Bone marrow (tissue), 2 donors: Measurements from ENCODE around the gene NUP160.
"Not testable (repeated sequence)": the region's sequence is repeated elsewhere in the genome, so short reads cannot be mapped to it uniquely, and the experiment has no call there.

Source experiments
- DNase-seq, 2 donors: peaks; one replicate each; lab custom pipeline; 2025; lab: John Stamatoyannopoulos, UW

Gene NUP160, protein sequence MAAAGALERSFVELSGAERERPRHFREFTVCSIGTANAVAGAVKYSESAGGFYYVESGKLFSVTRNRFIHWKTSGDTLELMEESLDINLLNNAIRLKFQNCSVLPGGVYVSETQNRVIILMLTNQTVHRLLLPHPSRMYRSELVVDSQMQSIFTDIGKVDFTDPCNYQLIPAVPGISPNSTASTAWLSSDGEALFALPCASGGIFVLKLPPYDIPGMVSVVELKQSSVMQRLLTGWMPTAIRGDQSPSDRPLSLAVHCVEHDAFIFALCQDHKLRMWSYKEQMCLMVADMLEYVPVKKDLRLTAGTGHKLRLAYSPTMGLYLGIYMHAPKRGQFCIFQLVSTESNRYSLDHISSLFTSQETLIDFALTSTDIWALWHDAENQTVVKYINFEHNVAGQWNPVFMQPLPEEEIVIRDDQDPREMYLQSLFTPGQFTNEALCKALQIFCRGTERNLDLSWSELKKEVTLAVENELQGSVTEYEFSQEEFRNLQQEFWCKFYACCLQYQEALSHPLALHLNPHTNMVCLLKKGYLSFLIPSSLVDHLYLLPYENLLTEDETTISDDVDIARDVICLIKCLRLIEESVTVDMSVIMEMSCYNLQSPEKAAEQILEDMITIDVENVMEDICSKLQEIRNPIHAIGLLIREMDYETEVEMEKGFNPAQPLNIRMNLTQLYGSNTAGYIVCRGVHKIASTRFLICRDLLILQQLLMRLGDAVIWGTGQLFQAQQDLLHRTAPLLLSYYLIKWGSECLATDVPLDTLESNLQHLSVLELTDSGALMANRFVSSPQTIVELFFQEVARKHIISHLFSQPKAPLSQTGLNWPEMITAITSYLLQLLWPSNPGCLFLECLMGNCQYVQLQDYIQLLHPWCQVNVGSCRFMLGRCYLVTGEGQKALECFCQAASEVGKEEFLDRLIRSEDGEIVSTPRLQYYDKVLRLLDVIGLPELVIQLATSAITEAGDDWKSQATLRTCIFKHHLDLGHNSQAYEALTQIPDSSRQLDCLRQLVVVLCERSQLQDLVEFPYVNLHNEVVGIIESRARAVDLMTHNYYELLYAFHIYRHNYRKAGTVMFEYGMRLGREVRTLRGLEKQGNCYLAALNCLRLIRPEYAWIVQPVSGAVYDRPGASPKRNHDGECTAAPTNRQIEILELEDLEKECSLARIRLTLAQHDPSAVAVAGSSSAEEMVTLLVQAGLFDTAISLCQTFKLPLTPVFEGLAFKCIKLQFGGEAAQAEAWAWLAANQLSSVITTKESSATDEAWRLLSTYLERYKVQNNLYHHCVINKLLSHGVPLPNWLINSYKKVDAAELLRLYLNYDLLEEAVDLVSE (N-terminal part only)

DNA sequence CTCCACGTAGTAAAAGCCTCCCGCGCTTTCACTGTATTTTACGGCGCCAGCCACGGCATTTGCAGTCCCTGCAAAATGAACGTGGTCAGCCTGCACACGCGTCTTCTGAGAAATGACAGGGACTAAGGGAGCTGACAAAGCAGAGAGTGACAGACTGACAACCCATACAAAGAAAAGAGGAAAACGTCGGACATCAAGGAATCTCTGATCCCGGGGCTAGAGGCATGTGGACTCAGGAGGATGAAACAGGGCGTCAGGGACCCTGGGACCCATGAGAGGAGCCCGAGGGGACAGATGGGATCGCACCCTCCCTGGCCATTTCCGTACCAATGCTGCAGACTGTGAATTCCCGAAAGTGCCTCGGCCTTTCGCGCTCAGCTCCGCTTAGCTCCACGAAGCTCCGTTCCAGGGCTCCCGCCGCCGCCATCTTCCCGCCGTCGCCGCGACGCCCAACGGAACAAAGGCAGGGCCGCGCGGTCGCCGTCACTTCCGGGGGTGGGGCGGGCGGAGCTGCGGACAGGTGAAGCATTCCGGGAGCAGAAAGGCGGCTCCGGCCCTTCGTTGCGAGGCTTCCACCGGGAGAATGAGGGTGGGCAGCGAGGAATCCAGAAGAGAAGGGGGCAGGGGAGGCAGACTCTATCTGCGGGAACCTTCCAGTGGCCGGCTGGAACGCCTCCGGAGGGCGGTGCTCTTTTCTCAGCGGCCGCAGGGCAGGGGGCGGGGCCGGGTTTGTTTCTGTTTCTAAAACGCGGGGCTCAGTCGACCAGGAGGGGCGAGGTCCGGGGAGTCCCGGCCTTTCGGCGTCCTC, at the start of gene NUP160:
Gene NUP160, minus strand, starts transcription at position 459 of the 808 bp plus-strand sequence. Its CDS starts 32 bp downstream, at position 427.
- peak; percentile 76 to 80 for DNase-seq

DNA sequence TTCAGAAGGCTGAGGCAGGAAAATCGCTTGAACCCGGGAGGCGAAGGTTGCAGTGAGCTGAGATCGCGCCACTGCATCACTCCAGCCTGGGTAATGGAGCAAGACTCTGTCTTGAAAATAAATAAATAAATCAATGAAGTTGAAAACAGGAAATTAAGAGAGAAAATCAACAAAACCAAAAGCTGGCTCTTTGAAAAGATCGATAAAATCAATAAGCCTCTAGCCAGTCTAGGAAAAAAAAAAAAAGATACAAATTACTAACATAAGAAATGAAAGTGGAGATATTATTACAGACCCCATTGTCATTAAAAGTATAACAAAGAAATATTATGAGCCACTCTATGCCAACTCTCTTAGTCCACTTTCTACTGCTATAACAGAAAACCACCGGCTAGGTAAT, 48.0 kb upstream of the NUP160 start:
- no peak for DNase-seq

DNA sequence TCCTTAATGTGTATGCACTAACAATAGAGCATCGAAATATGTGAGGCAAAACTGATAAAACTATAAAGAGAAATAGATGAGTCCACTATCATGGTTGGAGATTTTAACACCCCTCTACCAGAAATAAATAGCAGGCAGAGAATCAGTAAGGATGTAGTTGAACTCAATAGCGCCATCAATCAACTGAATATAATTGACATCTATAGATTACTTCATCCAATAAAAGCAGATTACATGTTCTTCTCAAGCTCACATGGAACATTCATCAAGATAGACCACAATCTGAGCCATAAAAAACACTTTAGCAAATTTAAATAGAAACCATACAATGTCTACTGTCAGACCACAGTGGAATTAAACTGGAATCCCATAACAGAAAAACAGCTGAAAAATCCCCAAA, 46.9 kb upstream of the NUP160 start:
- DNase-seq: no peak

DNA sequence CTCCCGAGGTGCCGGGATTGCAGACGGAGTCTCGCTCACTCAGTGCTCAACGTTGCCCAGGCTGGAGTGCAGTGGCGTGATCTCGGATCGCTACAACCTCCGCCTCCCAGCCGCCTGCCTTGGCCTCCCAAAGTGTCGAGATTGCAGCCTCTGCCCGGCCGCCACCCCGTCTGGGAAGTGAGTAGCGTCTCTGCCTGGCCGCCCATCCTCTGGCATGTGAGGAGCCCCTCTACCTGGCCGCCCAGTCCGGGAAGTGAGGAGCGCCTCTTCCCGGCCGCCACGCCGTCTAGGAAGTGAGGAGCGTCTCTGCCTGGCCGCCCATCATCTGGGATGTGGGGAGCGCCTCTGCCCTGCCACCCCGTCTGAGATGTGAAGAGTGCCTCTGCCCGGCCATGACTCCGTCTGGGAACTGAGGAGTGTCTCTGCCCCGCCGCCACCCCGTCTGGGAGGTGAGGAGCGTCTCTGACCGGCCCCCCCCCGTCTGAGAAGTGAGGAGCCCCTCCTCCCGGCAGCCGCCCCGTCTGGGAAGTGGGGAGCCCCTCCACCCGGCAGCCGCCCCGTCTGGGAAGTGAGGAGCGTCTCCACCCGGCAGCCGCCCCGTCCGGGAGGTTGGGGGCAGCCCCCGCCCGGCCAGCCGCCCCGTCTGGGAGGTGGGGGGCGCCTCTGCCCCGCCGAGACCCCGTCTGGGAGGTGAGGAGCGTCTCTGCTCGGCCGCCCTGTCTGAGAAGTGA, 44.6 kb upstream of the NUP160 start:
- not testable (repeated sequence) for DNase-seq

DNA sequence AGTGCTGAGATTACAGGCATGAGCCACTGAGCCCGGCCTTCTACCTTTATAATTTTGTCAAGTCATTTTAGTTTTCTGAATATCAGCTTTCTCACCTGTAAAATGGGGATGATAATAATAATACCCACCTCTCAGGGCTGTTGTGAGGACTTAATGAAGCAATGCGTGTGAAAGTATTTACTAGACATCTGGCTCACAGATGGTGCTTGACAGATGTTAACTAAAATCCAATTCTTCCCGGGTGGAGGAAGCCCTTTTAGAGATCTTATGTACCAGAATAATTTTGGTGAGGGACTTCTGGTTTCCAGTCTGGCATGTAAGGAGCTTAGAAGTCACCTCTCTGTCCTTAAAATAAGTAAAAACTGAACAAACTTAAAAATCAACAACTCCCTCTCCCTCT, 43.7 kb upstream of the NUP160 start:
- DNase-seq: no peak

DNA sequence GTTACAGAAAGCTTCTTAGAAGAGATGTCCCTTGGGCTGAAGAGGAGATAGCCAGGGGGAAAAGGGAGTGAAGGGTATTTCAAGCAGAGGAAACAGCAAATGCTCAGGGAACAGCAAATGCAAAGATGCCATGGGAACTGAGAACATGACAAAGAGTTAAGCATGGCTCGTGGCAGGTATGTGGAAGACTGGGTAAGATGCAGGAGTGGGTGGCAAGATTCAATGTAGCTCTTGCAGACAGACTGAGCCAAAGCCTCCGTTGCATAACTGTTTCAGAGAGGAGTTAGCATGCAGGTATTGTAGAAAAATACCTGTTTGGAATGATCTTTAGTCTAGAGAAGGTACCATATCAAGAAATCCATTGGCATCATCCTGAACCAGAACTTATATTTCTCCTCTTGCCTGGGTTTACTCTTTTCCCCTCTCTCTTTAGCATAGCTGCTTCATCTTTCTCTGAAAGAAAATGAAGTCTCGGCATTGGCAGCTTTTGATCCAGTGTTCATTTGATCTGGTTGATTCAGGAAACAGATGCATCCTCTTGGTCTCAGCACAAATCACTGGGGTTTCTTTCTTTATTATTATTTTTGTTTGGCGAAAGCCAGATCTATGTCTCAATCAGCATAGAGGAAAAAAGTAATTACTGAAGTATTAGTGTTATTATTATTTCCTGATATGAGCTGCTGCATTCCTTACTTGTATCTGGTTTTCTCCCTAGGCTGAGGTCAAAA, 41.7 kb upstream of the NUP160 start:
- DNase-seq: peak in 1 of 2 donors; percentile 64

DNA sequence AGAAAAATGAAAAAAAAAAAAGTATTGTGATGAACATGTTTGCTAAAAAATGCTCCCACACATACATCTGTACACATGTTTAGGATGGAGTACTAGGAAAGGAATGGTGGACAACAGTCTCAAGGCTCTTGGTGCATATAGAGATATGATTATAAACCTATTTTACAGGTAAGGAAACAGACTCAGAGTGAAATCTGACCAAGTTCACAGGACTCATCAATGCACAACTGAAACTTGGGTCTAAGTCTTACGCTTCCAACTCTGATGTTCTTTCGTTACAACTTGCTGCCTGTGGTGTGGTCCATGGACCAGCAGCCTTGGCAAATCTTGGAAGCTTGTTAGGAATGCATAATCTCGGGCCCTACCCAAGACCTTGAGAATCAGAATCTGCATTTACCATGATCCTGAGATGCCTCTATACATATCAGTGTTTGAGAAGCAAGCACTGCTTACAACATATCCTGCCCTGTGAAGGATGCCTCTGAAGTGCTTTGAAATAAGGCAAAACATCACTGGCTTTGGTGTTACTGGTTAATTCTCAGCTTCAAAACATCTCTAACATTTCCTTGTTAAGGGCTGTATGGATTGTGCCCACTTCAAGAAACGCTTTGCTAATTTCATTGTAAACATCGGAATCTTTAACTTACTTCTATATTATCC, 39.9 kb upstream of the NUP160 start:
- no peak for DNase-seq

DNA sequence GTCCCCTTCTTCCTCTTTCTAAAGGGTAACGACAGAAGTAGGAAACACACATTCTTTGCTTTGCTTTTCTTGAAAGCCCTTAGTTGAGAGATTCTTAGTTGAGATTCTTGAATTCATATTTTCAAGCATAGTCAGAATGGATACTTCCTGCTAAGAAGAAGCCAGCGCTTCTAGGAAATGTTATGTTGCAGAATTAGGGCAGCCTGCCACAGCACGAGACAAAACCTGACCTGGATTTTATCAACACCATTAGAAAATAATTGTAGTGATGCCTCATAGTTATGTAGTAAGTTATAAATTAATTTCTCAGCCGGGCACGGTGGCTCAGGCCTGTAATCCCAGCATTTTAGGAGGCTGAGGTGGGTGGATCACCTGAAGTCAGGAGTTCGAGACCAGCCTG, 37.9 kb upstream of the NUP160 start:
- peak in 1 of 2 donors; percentile 13 for DNase-seq

DNA sequence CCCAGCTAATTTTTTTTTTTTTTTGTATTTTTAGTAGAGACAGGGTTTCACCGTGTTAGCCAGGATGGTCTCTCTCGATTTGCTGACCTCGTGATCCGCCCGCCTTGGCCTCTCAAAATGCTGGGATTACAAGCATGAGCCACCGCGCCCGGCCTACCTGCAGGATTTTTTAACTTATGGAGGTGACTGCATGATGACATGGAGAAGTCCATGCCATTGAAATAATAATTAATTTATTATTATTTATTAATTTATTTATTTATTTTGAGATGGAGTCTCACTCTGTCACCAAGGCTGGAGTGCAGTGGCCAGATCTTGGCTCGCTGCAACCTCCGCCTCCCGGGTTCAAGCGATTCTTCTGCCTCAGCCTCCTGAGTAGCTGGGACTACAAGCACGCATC, 34.3 kb upstream of the NUP160 start:
- DNase-seq: not testable (repeated sequence)

DNA sequence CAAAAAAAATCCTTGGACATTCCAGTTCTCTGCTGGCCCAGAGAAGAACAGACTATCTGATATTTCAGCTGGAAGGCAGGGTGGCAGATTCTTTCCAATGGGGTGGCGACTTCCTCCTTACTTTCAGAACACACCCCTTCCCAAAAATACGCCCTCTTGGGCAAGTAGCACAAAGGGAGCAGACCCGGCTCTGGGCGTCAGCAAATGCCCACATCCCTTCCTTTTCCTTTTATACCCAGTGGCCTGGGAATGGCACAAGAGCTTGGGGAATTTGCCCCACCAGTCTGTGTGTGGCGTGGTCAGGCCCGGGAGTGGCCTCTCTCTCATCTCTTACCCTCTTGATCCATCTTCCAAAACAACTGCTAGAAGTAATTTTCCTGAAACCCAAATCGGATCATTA, 33.0 kb upstream of the NUP160 start:
- DNase-seq: no peak

DNA sequence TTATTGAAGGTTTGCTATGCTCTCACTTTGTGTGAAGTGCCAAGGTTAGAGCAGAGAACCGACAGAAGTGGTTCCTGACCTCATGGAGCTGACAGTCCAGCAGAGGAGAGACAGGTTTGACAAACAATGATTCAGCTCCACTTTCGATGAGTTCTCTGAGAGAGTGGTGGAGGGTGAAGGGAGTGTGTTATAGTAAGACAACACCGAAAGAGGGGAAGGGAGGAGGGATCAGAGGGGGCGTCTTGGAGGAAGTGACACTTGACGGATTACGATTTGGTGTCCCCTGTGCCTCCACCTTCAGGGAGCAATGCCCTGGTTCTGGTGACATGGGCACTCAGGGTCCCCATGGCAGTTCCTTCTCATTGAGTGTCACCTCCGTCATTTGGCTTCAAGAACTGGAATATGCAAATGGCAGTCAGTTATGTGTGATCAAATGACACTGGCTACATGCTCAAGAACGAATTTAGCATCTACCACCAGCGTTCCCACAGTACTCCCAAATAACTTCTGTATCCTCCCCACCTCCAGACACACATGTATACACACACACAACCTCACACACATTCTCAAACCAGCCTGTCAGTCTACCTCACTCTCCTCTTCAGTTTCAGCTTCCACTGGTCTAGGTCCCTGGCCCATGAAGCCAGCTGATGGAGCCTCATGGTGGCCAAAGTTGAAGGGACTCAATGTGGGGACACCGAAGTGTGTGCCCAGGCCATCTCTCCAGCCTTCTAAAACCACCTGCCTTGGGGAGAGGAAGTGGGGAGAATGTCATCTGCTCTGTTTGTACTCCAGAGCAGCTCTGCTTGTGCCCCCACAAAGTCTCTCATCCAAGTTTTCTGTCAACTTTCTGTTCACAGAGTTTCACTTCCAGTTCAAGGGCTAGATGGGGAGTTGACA, 31.4 kb upstream of the NUP160 start:
- no peak for DNase-seq

DNA sequence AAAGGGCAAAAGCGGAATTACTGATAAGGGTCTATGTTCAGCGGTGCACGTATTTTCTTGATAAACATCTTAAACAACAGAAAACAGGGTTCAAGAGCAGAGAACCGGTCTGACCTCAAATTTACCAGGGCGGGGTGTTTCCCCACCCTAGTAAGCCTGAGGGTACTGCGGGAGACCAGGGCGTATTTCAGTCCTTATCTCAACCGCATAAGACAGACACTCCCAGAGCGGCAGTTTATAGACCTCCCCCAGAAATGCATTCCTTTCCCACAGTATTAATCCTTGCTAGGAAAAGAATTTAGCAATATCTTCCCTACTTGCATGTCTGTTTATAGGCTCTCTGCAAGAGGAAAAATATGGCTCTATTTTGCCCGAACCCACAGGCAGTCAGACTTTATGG, 27.7 kb upstream of the NUP160 start:
- DNase-seq: not testable (repeated sequence)

DNA sequence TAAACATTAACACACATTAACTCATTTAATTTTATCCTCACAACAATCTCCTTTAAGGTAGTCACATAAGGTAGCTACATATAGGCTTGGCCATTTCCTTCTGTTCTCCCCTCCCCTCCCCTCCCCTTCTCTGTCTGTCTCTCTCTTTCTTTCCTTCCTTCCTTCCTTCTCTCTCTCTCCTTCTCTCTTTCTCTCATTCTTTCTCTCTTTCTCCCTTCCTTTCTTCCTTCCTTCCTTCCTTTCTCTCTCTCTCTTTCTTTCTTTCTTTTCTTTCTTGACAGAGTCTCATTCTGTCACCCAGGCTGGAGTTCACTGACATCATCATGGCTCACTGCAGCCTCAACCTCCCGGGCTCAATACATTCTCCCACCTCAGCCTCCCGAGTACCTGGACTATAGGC, 22.3 kb upstream of the NUP160 start:
- no peak for DNase-seq

DNA sequence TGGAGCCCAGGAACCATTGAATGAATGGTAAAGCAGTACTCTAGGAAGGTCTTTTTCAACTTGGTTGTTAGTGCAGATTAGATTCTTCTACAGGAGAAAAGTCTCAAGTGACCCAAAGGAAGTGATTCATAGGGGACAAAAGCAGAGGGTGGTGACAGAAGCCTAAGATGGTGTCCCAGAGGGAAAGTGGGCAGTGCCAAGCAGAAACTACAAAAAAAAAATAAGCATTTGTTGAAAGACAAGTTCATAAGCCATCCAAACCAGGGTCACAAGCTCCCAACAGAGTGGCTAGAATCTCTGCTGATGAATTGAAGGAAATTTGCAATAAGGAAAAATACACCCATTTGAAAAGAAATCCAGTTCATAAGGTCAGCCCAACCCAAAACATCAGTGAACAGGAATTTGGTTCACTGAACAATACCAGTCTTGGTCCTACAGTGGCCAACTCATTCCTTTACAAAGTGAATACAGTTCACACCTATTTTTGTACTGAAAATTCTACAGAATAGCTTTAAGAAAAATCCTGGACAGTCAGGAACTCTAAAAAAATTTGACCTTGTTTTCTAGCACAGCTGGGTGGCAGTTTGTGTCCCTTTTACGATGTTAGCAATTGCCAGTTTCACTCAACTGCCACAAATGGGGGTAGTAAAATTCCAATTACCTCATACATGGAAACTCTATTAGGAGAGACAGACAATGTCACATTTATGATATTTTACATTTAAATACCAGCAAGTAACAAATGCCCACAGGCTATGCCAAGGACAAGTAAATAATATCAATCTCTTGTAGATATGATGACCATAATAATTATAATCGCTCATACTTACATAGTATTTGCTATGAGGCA, 21.6 kb upstream of the NUP160 start:
- no peak for DNase-seq

DNA sequence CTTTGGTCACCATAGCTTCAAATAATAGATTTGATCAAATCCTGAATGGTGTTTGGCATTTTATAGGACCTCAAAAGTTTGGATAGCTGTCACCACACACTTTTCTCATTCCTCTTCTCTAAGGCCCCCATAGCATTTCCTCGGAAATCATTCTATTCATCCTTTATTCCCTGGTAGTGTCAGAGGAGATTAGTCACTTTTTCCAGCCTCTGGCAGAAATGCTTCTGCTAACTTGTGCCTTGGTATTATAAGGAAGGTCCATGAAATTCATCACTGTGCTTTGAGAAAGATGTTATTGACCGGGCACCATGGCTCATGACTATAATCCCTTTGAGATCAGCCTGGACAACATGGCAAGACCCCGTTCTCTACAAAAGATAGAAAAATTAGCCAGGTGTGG, 19.7 kb upstream of the NUP160 start:
- no peak for DNase-seq

DNA sequence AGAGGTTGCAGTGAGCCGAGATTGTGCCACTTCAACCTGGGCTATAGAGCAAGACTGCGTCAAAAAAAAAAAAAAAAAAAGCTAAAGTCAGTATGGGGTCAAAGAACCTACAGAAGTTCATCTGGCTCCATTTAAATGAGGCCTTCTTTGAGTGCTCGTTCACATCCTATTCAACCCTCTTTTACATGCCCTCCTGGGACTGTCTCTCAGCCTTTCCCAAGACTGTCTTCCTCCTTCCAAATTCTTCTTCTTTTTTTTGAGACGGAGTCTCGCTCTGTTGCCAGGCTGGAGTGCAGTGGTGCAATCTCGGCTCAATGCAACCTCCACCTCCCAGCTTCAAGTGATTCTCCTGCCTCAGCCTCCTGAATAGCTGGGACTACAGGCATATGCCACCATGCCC, 18.7 kb upstream of the NUP160 start:
- DNase-seq: not testable (repeated sequence)

DNA sequence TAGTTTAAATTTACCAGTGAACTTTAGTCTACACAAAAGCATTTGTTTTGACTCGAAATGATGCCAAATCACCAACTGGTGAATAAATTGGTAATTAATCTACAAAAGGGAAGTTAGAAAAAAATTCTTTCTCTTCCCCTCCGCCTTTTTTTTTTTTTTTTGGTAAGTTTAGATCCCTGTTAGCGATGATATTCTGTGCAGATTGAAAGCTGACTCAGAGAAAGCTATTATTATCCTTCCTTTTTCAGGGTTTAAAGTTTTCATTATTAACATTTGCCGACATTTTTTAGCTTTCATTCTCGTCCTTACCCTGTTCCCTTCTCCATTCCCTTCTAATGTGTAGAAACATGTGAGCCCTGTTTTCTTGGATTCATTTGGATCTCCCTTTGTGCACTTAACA, 16.8 kb upstream of the NUP160 start:
- peak in 1 of 2 donors; percentile 77 for DNase-seq
